Spleen (tissue), 13 donors: ENCODE measurements around the gene WDR7. TPM values are rescaled to one million over a fixed set of nuclear protein-coding genes. Genes with fewer than 3 reads are reported as not detected.

Source experiments
- DNase-seq: peaks from one replicate; pipeline ENCODE4 v3.0.0-alpha.2; 2020
- H3K27ac ChIP-seq, 8 donors: fragments of 200-600 bp; sonication (generic) in 7 of 8; 1 replicate in 4 of 8; 2 replicates in 4 of 8; pipeline versions ENCODE4 v1.5.0 to v1.8.0; 2016 to 2021; ENCODE audit warnings: inconsistent platforms in 4 of 8, mild to moderate bottlenecking in 4 of 8, moderate library complexity in 1 of 8
- H3K27me3 ChIP-seq, 7 donors: fragments of 200-600 bp; sonication (generic) in 6 of 7; replicated peaks in 1 of 7; 1 replicate in 4 of 7; 2 replicates in 3 of 7; pipeline versions ENCODE4 v1.5.0 to v1.8.0; 2016 to 2021; ENCODE audit warnings: inconsistent platforms in 3 of 7, mild to moderate bottlenecking in 1 of 7
- H3K36me3 ChIP-seq, 6 donors: fragments of 200-600 bp; sonication (generic) in 5 of 6; 1 replicate in 4 of 6; 2 replicates in 2 of 6; pipeline versions ENCODE4 v1.5.0 to v1.8.0; 2016 to 2021; ENCODE audit warnings: inconsistent platforms in 2 of 6
- H3K4me1 ChIP-seq, 6 donors: fragments of 200-600 bp; sonication (generic) in 5 of 6; 1 replicate in 3 of 6; 2 replicates in 3 of 6; pipeline versions ENCODE4 v1.5.0 to v1.8.0; 2016 to 2021; ENCODE audit warnings: inconsistent platforms in 3 of 6
- H3K4me3 ChIP-seq, 8 donors: fragments of 200-600 bp; sonication (generic) in 7 of 8; 1 replicate in 4 of 8; 2 replicates in 4 of 8; pipeline versions ENCODE4 v1.5.0 to v1.8.0; 2016 to 2021; ENCODE audit warnings: inconsistent platforms in 4 of 8, mild to moderate bottlenecking in 4 of 8, moderate library complexity in 2 of 8
- H3K9me3 ChIP-seq, 8 donors: fragments of 200-600 bp; sonication (generic) in 7 of 8; 1 replicate in 4 of 8; 2 replicates in 4 of 8; pipeline versions ENCODE4 v1.5.0 to v1.8.0; 2016 to 2021; ENCODE audit warnings: inconsistent platforms in 4 of 8
- POLR2A ChIP-seq, 3 donors: fragments of 450-650 bp; IDR thresholded peaks; one replicate each; pipeline ENCODE4 v1.5.1; 2017; ENCODE audit warnings: antibody characterized with exemption in 3 of 3, mild to moderate bottlenecking in 1 of 3
- POLR2AphosphoS5 ChIP-seq, 3 donors: sonication (generic); formaldehyde crosslinking; IDR thresholded peaks; one replicate each; pipeline ENCODE4 v1.5.1; 2017; ENCODE audit warnings: antibody characterized with exemption in 3 of 3
- WGBS, 5 donors: extraction: QIAGEN DNeasy Blood & Tissue Kit in 3 of 5; methylation state at CpG; one replicate each; pipeline versions ENCODE4 v1.1.5 to v1.1.7; 2013 to 2018; 5-methylcytosine and 5-hydroxymethylcytosine counted together
- intact Hi-C: fragments of 100-400 bp; cut with DNase I; formaldehyde crosslinking; loops from one replicate; pipeline ENCODE4 v1.15.0; 2023; ENCODE audit warnings: low total_unique reads
- long read RNA-seq, 2 donors: transcript quantifications; one replicate each; lab custom pipeline, GENCODE V29; 2026
- polyA plus RNA-seq, 3 donors: library from polyadenylated mRNA; stranded (reverse); fragments of 200-250 nt; gene quantifications; one replicate each; pipeline ENCODE4 v1.2.1, GENCODE V29; 2013
- total RNA-seq, 7 donors: library from RNA; depleted of rRNA in 3 of 7; stranded (reverse); fragments of >200 nt in 3 of 7; fragmentation: NEBNext Ultra II Directional in 4 of 7; extraction: Animal tissue kit (Norgen Biotek cat#: 25700) in 4 of 7; gene quantifications; one replicate each; pipeline versions ENCODE4 v1.1.0 to v1.2.1, GENCODE V29; 2016 to 2021
- TF ChIP-seq, protein P1 (sequence below), 11 experiments: fragments of 200-600 bp in 7 of 11; fragments of 450-650 bp in 4 of 11; sonication (generic) in 4 of 11; IDR thresholded peaks in 8 of 11; conservative IDR thresholded peaks in 3 of 11; 1 replicate in 7 of 11; 2 replicates in 4 of 11; pipeline versions ENCODE4 v1.4.0 to v1.8.0; 2016 to 2021; ENCODE audit warnings: antibody characterized with exemption in 11 of 11, inconsistent platforms in 4 of 11, mild to moderate bottlenecking in 1 of 11
- donor health status: healthy with polysubstance abuse.
- donor health status: DM: no; HTN: no; CAD: no; lungs with moderate emphysema.
- donor health status: DM: no; HTN: no; CAD: no.
- donor health status: Bipolar disorder and iron deficiency.
- donor health status: healthy.
- donor health status: DM: no; HTN: no; CAD: no.
- donor health status: DM: yes; HTN: yes; CAD: no.

The WDR7 gene
- total RNA-seq (10 to 100 TPM; 33.4 to 55.9 (median 50.5) TPM), polyA plus RNA-seq (1 to 10 TPM; 2.8 to 6.2 (median 3.4) TPM)
- long read RNA-seq, donor 1, result 0 reads
- long read RNA-seq, donor 2, full-length matches to known transcripts, result 1 of 1 reads
- long read RNA-seq, donor 2, partial matches to known transcripts, result 0 of 1 reads
- long read RNA-seq, donor 2, other reads (novel, unspliced or antisense), result 0 of 1 reads

DNA sequence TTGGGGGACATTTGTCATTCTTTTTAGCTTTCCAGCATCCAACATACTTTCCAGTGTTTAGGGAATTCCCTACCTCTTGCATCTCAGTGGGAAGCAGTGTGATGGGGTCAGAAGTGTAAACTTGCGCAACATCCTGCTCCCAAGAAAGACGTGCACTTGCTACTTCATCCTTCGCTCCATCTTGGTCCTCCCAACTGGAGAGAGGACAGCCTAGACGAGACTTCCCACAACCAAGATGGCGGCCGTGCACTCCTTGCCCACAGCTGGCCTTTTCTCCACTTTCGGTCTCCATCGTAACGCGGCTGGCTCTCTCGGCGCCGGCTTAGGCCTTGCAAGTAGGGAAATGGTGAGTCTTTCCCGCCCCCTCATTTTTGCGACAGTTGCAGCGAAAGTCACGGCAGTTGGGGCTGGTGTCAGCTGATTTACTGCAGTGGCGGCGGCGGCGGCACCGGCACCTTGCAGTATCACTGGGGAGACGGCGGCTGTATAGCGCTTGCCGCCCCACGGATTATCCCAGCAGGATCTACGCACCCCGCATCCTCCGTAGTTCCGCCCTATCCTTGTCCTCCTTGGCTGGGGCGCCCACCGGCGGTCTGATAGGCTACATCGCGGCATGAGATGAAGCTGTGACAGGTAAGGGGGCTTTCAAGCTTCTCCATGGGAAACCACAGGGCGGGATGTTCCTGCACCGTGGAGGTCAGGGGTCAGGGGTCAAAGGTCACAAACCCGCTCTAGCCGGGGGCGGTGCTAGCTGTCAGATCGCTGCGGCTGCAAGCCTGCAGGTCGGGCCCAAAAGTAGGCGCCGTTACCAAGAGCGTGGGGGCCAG lies at the start of gene WDR7:
Gene WDR7 (plus strand): TSS at position 416 of the 827 bp plus-strand sequence. CDS start 21,157 bp downstream, outside the sequence.
- peak; percentile 87 to 91 (median 88) for TF ChIP-seq POLR2AphosphoS5 (IDR thresholded peaks at IDR 0.05)
- no peak for TF ChIP-seq POLR2A (IDR thresholded peaks at IDR 0.05)
- TF ChIP-seq, protein P1, sequence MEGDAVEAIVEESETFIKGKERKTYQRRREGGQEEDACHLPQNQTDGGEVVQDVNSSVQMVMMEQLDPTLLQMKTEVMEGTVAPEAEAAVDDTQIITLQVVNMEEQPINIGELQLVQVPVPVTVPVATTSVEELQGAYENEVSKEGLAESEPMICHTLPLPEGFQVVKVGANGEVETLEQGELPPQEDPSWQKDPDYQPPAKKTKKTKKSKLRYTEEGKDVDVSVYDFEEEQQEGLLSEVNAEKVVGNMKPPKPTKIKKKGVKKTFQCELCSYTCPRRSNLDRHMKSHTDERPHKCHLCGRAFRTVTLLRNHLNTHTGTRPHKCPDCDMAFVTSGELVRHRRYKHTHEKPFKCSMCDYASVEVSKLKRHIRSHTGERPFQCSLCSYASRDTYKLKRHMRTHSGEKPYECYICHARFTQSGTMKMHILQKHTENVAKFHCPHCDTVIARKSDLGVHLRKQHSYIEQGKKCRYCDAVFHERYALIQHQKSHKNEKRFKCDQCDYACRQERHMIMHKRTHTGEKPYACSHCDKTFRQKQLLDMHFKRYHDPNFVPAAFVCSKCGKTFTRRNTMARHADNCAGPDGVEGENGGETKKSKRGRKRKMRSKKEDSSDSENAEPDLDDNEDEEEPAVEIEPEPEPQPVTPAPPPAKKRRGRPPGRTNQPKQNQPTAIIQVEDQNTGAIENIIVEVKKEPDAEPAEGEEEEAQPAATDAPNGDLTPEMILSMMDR (IDR thresholded peaks at IDR 0.05 in 8 of 11, conservative IDR thresholded peaks at IDR 0.05 in 3 of 11), result peak in 2 of 11 experiments; percentile 10 to 22
- Histone ChIP-seq H3K4me3 (peak within 1 kb of the TSS; percentile 69 to 97 (median 85)), H3K27me3 (no peaks in the 10 kb centered on the region), H3K27ac (peak within 1 kb of the TSS; percentile 82 to 96 (median 90)), H3K9me3 (peaks cover 0 to 3% (median 0%) of the 10 kb centered on the region in 8 donors), H3K4me1 (peaks cover 13 to 71% (median 37%) of the 10 kb centered on the region in 6 donors), H3K36me3 (no peaks in the 10 kb centered on the region)
- intact Hi-C loops, result no loop called here
- DNase-seq, result peak; percentile 98
- 0 to 2% (median 0%) methylated on average over 27 to 47 of the region's 47 CpGs for WGBS, 5 donors

DNA sequence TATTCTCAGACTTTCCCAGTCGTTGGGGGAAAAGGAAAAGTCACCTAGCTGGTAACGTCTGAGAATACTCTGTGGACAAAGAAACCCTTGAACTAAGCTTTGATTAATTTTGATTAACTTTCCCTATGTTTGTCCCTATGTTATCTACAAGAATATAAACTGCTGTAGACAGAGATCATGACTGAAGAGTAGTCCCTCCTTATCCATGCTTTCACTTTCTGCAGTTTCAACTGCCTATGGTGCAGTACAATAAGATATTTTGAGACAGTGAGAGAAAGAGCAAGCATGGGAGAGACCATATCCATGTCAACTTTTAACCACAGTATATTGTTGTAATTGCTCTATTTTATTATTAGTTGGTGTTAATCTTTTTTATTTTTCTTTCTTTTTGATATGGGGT lies 44.5 kb upstream of the WDR7 start:
- peaks cover 0 to 100% (median 59%) of the 10 kb centered on the region in 6 donors for H3K36me3 ChIP-seq
- no peak overlapping the region for H3K27ac ChIP-seq

DNA sequence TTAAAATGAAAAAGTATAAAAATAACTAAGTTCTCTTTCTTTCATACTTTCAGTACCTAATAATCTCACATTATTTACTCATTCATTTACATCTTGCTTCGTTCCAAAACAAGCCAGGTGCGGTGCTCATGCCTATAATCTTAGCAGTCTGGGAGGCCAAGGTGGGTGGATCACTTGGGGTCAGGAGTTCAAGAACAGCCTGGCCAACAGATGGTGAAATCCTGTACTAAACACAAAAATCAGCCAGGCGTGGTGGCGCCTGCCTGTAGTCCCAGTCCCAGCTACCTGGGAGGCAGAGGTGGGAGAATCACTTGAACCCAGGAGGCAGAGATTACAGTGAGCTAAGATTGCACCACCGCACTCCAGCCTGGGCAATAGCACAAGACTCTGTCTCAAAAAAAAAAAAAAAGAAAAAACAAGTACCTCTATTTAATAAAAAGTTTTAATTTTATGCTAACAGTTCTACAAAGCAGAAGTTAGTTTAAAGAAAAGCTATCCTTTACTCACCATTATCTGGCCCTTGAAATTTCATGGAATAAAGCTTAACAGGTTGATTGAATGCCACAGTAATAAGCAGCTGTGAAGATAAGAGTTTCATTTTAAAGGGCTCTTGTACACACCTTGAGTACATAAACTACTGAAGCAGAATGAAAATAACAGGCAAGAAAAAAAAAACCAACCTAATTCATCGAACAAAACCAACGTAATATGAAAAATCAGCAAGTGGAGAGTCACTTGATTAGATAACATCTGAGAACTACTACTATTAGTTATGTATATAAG lies 35.2 kb upstream of the WDR7 start:
- Histone ChIP-seq H3K4me1 (no peaks in the 10 kb centered on the region), H3K9me3 (no peaks in the 10 kb centered on the region), H3K36me3 (peaks cover 0 to 100% (median 58%) of the 10 kb centered on the region in 6 donors), H3K27ac (no peak overlapping the region), H3K27me3 (no peaks in the 10 kb centered on the region), H3K4me3 (no peak overlapping the region)
- intact Hi-C loops, result no loop called here
- TF ChIP-seq POLR2A (IDR thresholded peaks at IDR 0.05), result no peak
- TF ChIP-seq, protein P1 (IDR thresholded peaks at IDR 0.05 in 8 of 11, conservative IDR thresholded peaks at IDR 0.05 in 3 of 11), result no peak
- TF ChIP-seq POLR2AphosphoS5 (IDR thresholded peaks at IDR 0.05), result no peak
- 78 to 92% (median 85%) methylated on average over 7 of the region's 7 CpGs for WGBS, 5 donors
- no peak for DNase-seq

More for the DNA sequence above, 44.5 kb upstream of the WDR7 start:
- Histone ChIP-seq H3K9me3 (no peaks in the 10 kb centered on the region), H3K4me3 (no peak overlapping the region), H3K4me1 (no peaks in the 10 kb centered on the region), H3K27me3 (no peaks in the 10 kb centered on the region)
- 89 to 99% (median 95%) methylated on average over 2 of the region's 2 CpGs for WGBS, 5 donors
- intact Hi-C loops, result no loop called here
- no peak for DNase-seq
- no peak for TF ChIP-seq POLR2A (IDR thresholded peaks at IDR 0.05)
- no peak for TF ChIP-seq POLR2AphosphoS5 (IDR thresholded peaks at IDR 0.05)
- TF ChIP-seq, protein P1 (IDR thresholded peaks at IDR 0.05 in 8 of 11, conservative IDR thresholded peaks at IDR 0.05 in 3 of 11), result no peak
